Spleen (tissue), 7 donors: Measurements from ENCODE around the gene SHQ1.

ENCODE experiments used
- POLR2A ChIP-seq, 3 donors: fragments of 450-650 bp; IDR thresholded peaks; one replicate each; pipeline ENCODE4 v1.5.1; 2017; ENCODE audit warnings: antibody characterized with exemption in 3 of 3, mild to moderate bottlenecking in 1 of 3
- POLR2AphosphoS5 ChIP-seq, 3 donors: sonication (generic); formaldehyde crosslinking; IDR thresholded peaks; one replicate each; pipeline ENCODE4 v1.5.1; 2017; ENCODE audit warnings: antibody characterized with exemption in 3 of 3
- TF ChIP-seq, protein P1 (sequence below), 11 experiments: fragments of 200-600 bp in 7 of 11; fragments of 450-650 bp in 4 of 11; sonication (generic) in 4 of 11; IDR thresholded peaks in 8 of 11; conservative IDR thresholded peaks in 3 of 11; 1 replicate in 7 of 11; 2 replicates in 4 of 11; pipeline versions ENCODE4 v1.4.0 to v1.8.0; 2016 to 2021; ENCODE audit warnings: antibody characterized with exemption in 11 of 11, inconsistent platforms in 4 of 11, mild to moderate bottlenecking in 1 of 11
- donor health status: DM: no; HTN: no; CAD: no; lungs with moderate emphysema.
- donor health status: DM: no; HTN: no; CAD: no.
- donor health status: DM: no; HTN: no; CAD: no.

GRCh38 chr3:72892081-72892775 lies 44.0 kb upstream of the SHQ1 start:
- TF ChIP-seq, protein P1, sequence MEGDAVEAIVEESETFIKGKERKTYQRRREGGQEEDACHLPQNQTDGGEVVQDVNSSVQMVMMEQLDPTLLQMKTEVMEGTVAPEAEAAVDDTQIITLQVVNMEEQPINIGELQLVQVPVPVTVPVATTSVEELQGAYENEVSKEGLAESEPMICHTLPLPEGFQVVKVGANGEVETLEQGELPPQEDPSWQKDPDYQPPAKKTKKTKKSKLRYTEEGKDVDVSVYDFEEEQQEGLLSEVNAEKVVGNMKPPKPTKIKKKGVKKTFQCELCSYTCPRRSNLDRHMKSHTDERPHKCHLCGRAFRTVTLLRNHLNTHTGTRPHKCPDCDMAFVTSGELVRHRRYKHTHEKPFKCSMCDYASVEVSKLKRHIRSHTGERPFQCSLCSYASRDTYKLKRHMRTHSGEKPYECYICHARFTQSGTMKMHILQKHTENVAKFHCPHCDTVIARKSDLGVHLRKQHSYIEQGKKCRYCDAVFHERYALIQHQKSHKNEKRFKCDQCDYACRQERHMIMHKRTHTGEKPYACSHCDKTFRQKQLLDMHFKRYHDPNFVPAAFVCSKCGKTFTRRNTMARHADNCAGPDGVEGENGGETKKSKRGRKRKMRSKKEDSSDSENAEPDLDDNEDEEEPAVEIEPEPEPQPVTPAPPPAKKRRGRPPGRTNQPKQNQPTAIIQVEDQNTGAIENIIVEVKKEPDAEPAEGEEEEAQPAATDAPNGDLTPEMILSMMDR (IDR thresholded peaks at IDR 0.05 in 8 of 11, conservative IDR thresholded peaks at IDR 0.05 in 3 of 11) = no peak
- TF ChIP-seq POLR2AphosphoS5 (IDR thresholded peaks at IDR 0.05) (no peak), POLR2A (IDR thresholded peaks at IDR 0.05) (no peak)
